CD4-positive, alpha-beta memory T cell (primary cell): ENCODE measurements around the gene ROCK1. TPM values are rescaled to one million over a fixed set of nuclear protein-coding genes. Genes with fewer than 3 reads are reported as not detected.

Experiments
- CTCF ChIA-PET: fragments of 350-600 bp; sonication (Branson Sonifier 250); formaldehyde crosslinking; loops from one replicate; lab custom pipeline; 2021; ENCODE audit warnings: inconsistent platforms; ENCODE audit not compliant: partially characterized antibody; lab: Charles Lee
- POLR2A ChIA-PET: fragments of 350-600 bp; sonication (Branson Sonifier 250); formaldehyde crosslinking; loops from one replicate; lab custom pipeline; 2021; ENCODE audit not compliant: partially characterized antibody; lab: Charles Lee
- DNase-seq, 5 donors: peaks; one replicate each; pipeline versions ENCODE4 v3.0.0 to v3.0.0-alpha.2; 2020 to 2022; ENCODE audit warnings: mixed read lengths in 1 of 5
- H3K27ac ChIP-seq: one replicate; pipeline ENCODE4 v1.7.0; 2013; ENCODE audit warnings: low read depth, low read length
- H3K27me3 ChIP-seq: 2 replicates; pipeline ENCODE4 v1.7.0; 2013; ENCODE audit warnings: mild to moderate bottlenecking, low read length, moderate library complexity; ENCODE audit not compliant: insufficient read depth
- H3K36me3 ChIP-seq: 2 replicates; pipeline ENCODE4 v1.7.0; 2013; ENCODE audit warnings: mild to moderate bottlenecking, low read length, moderate library complexity; ENCODE audit not compliant: insufficient read depth
- H3K4me1 ChIP-seq: 2 replicates; pipeline ENCODE4 v1.7.0; 2013; ENCODE audit warnings: mild to moderate bottlenecking, low read length, moderate library complexity; ENCODE audit not compliant: insufficient read depth
- H3K4me3 ChIP-seq, 2 donors: one replicate each; pipeline ENCODE4 v1.7.0; 2013; ENCODE audit warnings: low read length in 2 of 2, mild to moderate bottlenecking in 1 of 2
- H3K9me3 ChIP-seq, 2 donors: one replicate each; pipeline ENCODE4 v1.7.0; 2013; ENCODE audit warnings: low read length in 2 of 2, control low read depth in 1 of 2; ENCODE audit not compliant: control insufficient read depth in 1 of 2
- H3K27ac Mint-ChIP-seq, 7 donors: one replicate each; pipeline ENCODE4 v1.8.0; 2020 to 2021; ENCODE audit warnings: mixed read lengths in 7 of 7, mild to moderate bottlenecking in 6 of 7, inconsistent platforms in 3 of 7, moderate library complexity in 3 of 7
- H3K27me3 Mint-ChIP-seq, 2 donors: one replicate each; pipeline ENCODE4 v1.8.0; 2020 to 2021; ENCODE audit warnings: mixed read lengths in 2 of 2
- H3K36me3 Mint-ChIP-seq, 2 donors: one replicate each; pipeline ENCODE4 v1.8.0; 2020 to 2021; ENCODE audit warnings: mixed read lengths in 2 of 2, inconsistent platforms in 1 of 2, mild to moderate bottlenecking in 1 of 2
- H3K4me1 Mint-ChIP-seq, 4 donors: one replicate each; pipeline ENCODE4 v1.8.0; 2020 to 2021; ENCODE audit warnings: mixed read lengths in 4 of 4, mild to moderate bottlenecking in 1 of 4
- H3K4me3 Mint-ChIP-seq, 8 donors: one replicate each; pipeline ENCODE4 v1.8.0; 2020 to 2021; ENCODE audit warnings: mixed read lengths in 8 of 8, mild to moderate bottlenecking in 7 of 8, moderate library complexity in 6 of 8, inconsistent platforms in 3 of 8
- H3K9me3 Mint-ChIP-seq, 8 donors: one replicate each; pipeline ENCODE4 v1.8.0; 2020 to 2021; ENCODE audit warnings: mixed read lengths in 8 of 8, mild to moderate bottlenecking in 5 of 8, inconsistent platforms in 3 of 8, moderate library complexity in 1 of 8
- intact Hi-C: fragments of 100-400 bp; cut with micrococcal nuclease; formaldehyde crosslinking; loops from one replicate; pipeline ENCODE4 v1.15.1; 2023
- polyA plus RNA-seq, 2 donors: library from polyadenylated mRNA; unstranded; fragments of 300-500 nt; fragmentation: Illumina TruSeq; gene quantifications; one replicate each; pipeline ENCODE4 v1.2.3, GENCODE V29; 2021
- total RNA-seq, 2 experiments: library from RNA; stranded (reverse); gene quantifications; one replicate each; pipeline ENCODE4 v1.2.3, GENCODE V29; 2021

Gene ROCK1
- total and polyA plus RNA-seq, 4 experiments from 2014 or later = 13.0 to 82.8 (median 66.5) TPM

DNA sequence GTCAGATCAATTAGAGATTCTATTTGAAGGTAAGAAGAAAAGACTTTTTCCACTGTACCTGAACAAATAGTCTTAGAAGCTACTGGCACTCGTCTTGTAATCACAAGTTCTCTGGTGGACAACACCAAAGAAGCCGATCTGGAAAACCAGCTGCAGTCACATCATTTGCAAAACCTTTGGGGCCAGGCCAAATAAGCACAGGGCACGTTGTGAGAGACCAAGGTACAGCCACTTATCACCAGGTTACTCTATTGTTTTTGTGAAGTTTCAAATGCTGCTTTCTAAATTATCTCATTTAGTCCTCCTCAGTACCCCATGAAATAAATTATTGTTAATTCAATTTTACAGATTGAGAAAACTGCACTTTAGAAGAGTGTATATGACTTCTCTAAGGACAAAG is 18.5 kb downstream of the ROCK1 start:
- no peaks in the 10 kb centered on the region for H3K9me3 ChIP-seq
- H3K27ac ChIP-seq = no peak overlapping the region
- Mint-ChIP-seq H3K27ac (peak overlapping the region in 1 of 7 donors; percentile 9), H3K4me3 (peak overlapping the region in 4 of 8 donors; percentile 6 to 48 (median 24)), H3K9me3 (peaks cover 0 to 4% (median 0%) of the 10 kb centered on the region in 8 donors), H3K4me1 (peaks cover 47 to 85% (median 62%) of the 10 kb centered on the region in 4 donors), H3K27me3 (no peaks in the 10 kb centered on the region), H3K36me3 (peaks cover 23 to 24% of the 10 kb centered on the region in 2 donors)
- CTCF ChIA-PET = no interaction called here
- peaks cover 55% of the 10 kb centered on the region for H3K4me1 ChIP-seq
- no peaks in the 10 kb centered on the region for H3K27me3 ChIP-seq
- POLR2A ChIA-PET = no interaction called here
- H3K4me3 ChIP-seq = no peak overlapping the region
- no peaks in the 10 kb centered on the region for H3K36me3 ChIP-seq
- intact Hi-C loops = no loop called here
- no peak for DNase-seq

DNA sequence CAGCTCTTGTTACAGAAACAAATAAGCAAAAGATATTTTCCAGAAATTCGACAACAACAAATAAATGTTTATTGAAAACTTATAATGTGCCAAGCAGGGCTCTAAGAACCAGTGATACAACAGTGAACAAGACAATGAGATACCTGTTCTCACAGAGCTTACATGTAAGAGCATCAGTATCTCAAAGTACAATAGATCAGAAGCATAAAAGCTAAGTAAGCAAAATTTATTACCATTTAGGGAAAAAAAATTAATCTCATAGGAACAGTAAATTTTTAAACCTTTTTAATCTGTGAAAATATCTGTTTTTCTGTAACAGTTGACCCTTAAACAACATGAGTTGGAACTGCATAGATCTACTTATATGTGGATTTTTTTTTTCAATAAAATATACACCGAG is 20.9 kb downstream of the ROCK1 start:
- Histone ChIP-seq H3K27ac (no peak overlapping the region), H3K4me1 (peaks cover 58% of the 10 kb centered on the region), H3K27me3 (no peaks in the 10 kb centered on the region), H3K4me3 (no peak overlapping the region), H3K9me3 (no peaks in the 10 kb centered on the region), H3K36me3 (no peaks in the 10 kb centered on the region)
- intact Hi-C loops = no loop called here
- Mint-ChIP-seq H3K4me3 (peak overlapping the region in 1 of 8 donors; percentile 17), H3K4me1 (peaks cover 44 to 86% (median 62%) of the 10 kb centered on the region in 4 donors), H3K9me3 (peaks cover 0 to 7% (median 0%) of the 10 kb centered on the region in 8 donors), H3K36me3 (peaks cover 27 to 28% of the 10 kb centered on the region in 2 donors), H3K27me3 (no peaks in the 10 kb centered on the region), H3K27ac (peak overlapping the region in 3 of 7 donors; percentile 16 to 60 (median 59))
- ChIA-PET POLR2A (no interaction called here), CTCF (interaction anchor here (1.0 kb wide), 1 partner anchor 14 kb away, joined by 4 read pairs; no protein-coding TSS in a partner anchor)
- no peak for DNase-seq

- H3K4me1 ChIP-seq = peaks cover 78% of the 10 kb centered on the region
- H3K4me3 ChIP-seq = no peak overlapping the region
- no peaks in the 10 kb centered on the region for H3K27me3 ChIP-seq
- Mint-ChIP-seq H3K4me1 (peaks cover 62 to 92% (median 76%) of the 10 kb centered on the region in 4 donors), H3K27ac (peak overlapping the region in 1 of 7 donors; percentile 49), H3K36me3 (peaks cover 22 to 32% of the 10 kb centered on the region in 2 donors), H3K4me3 (peak overlapping the region in 6 of 8 donors; percentile 18 to 81 (median 54)), H3K9me3 (peaks cover 0 to 20% (median 7%) of the 10 kb centered on the region in 8 donors), H3K27me3 (no peaks in the 10 kb centered on the region)
- H3K27ac ChIP-seq = no peak overlapping the region
- intact Hi-C loops = no loop called here
- H3K36me3 ChIP-seq = no peaks in the 10 kb centered on the region
- ChIA-PET POLR2A (interaction anchor here (0.9 kb wide), 1 partner anchor 15 kb away, joined by 3 read pairs; no protein-coding TSS in a partner anchor), CTCF (no interaction called here)
- H3K9me3 ChIP-seq = no peaks in the 10 kb centered on the region
- no peak for DNase-seq
These were observed 25.9 kb downstream of the ROCK1 start for GRCh38 chr18:21085579-21086166.

DNA sequence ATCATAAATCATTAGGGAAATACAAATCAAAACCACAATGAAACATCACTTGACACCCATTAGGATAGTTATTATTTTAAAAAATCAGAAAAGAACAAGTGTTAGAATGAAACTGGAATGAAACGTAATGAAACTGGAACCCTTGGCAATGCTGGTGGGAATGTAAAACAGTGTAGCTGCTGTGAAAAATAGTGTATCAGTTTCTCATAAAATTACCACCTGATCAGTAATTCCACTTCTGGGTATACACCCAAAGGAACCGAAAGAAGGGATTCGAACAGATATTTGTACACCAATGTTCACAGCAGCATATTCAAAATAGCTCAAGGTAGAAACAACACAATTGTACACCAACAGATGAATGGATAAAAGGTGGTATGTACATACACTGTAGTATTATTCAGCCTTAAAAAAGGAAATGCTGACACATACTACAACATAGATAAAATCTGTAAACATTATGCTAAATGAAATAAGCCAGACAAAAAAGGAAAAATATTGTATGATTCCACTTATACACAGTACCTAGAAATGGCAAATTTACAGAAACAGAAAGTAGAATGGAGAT is 27.0 kb downstream of the ROCK1 start:
- intact Hi-C loops = no loop called here
- no peak for DNase-seq
- Mint-ChIP-seq H3K27ac (peak overlapping the region in 2 of 7 donors; percentile 21 to 35), H3K4me3 (peak overlapping the region in 6 of 8 donors; percentile 12 to 81 (median 46)), H3K27me3 (no peaks in the 10 kb centered on the region), H3K9me3 (peaks cover 0 to 21% (median 7%) of the 10 kb centered on the region in 8 donors), H3K4me1 (peaks cover 63 to 92% (median 76%) of the 10 kb centered on the region in 4 donors), H3K36me3 (peaks cover 16 to 41% of the 10 kb centered on the region in 2 donors)
- ChIA-PET POLR2A (interaction anchor here (1.1 kb wide), 1 partner anchor 9 kb away, joined by 3 read pairs; no protein-coding TSS in a partner anchor), CTCF (no interaction called here)
- Histone ChIP-seq H3K4me3 (no peak overlapping the region), H3K4me1 (peaks cover 79% of the 10 kb centered on the region), H3K27me3 (no peaks in the 10 kb centered on the region), H3K9me3 (no peaks in the 10 kb centered on the region), H3K27ac (no peak overlapping the region), H3K36me3 (no peaks in the 10 kb centered on the region)

- no peaks in the 10 kb centered on the region for H3K9me3 ChIP-seq
- H3K4me3 Mint-ChIP-seq = peak overlapping the region in 4 of 8 donors; percentile 25 to 66 (median 53)
- peaks cover 72 to 96% (median 87%) of the 10 kb centered on the region in 4 donors for H3K4me1 Mint-ChIP-seq
- CTCF ChIA-PET = no interaction called here
- H3K36me3 ChIP-seq = no peaks in the 10 kb centered on the region
- H3K27ac Mint-ChIP-seq = no peak overlapping the region
- H3K4me3 ChIP-seq = no peak overlapping the region
- peaks cover 90% of the 10 kb centered on the region for H3K4me1 ChIP-seq
- no peak overlapping the region for H3K27ac ChIP-seq
- no peak for DNase-seq
- H3K9me3 Mint-ChIP-seq = peaks cover 0 to 23% (median 7%) of the 10 kb centered on the region in 8 donors
- H3K27me3 Mint-ChIP-seq = no peaks in the 10 kb centered on the region
- no peaks in the 10 kb centered on the region for H3K27me3 ChIP-seq
- POLR2A ChIA-PET = no interaction called here
- intact Hi-C loops = no loop called here
- H3K36me3 Mint-ChIP-seq = peaks cover 14 to 41% of the 10 kb centered on the region in 2 donors
These were observed 28.6 kb downstream of the ROCK1 start for GRCh38 chr18:21083017-21083416.

DNA sequence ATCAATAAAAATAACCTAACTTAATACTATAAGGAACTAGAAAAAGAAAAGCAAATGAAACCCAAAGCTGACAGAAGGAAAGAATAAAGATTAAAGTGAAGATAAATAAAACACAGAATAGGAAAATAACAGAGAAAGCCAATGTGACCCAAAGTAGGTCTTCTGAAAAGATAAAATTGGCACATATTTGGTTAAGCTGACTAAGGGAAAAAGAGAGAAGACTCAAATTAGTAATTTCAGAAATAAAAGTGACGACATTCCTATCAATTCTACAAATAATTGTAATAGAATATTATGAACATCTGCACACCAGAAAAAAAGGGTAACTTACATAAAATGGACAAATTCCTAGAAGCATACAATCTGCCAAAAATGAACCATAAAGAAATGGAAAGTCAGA is 30.2 kb downstream of the ROCK1 start:
- intact Hi-C loops = no loop called here
- DNase-seq = no peak
- H3K4me3 ChIP-seq = no peak overlapping the region
- CTCF ChIA-PET = no interaction called here
- Mint-ChIP-seq H3K36me3 (peaks cover 11 to 37% of the 10 kb centered on the region in 2 donors), H3K27ac (peak overlapping the region in 1 of 7 donors; percentile 80), H3K4me1 (peaks cover 71 to 94% (median 84%) of the 10 kb centered on the region in 4 donors), H3K9me3 (peaks cover 0 to 16% (median 6%) of the 10 kb centered on the region in 8 donors), H3K27me3 (no peaks in the 10 kb centered on the region), H3K4me3 (peak overlapping the region in 4 of 8 donors; percentile 14 to 69 (median 52))
- H3K36me3 ChIP-seq = no peaks in the 10 kb centered on the region
- H3K4me1 ChIP-seq = peaks cover 93% of the 10 kb centered on the region
- POLR2A ChIA-PET = no interaction called here
- no peaks in the 10 kb centered on the region for H3K9me3 ChIP-seq
- H3K27ac ChIP-seq = no peak overlapping the region
- H3K27me3 ChIP-seq = no peaks in the 10 kb centered on the region

- H3K4me3 ChIP-seq = no peak overlapping the region
- H3K27ac ChIP-seq = no peak overlapping the region
- H3K9me3 ChIP-seq = no peaks in the 10 kb centered on the region
- no peak for DNase-seq
- ChIA-PET POLR2A (no interaction called here), CTCF (no interaction called here)
- peaks cover 93% of the 10 kb centered on the region for H3K4me1 ChIP-seq
- Mint-ChIP-seq H3K4me3 (peak overlapping the region in 5 of 8 donors; percentile 24 to 69 (median 50)), H3K4me1 (peaks cover 71 to 97% (median 85%) of the 10 kb centered on the region in 4 donors), H3K36me3 (peaks cover 8 to 37% of the 10 kb centered on the region in 2 donors), H3K27ac (peak overlapping the region in 2 of 7 donors; percentile 28 to 50), H3K9me3 (peaks cover 0 to 16% (median 6%) of the 10 kb centered on the region in 8 donors), H3K27me3 (no peaks in the 10 kb centered on the region)
- no peaks in the 10 kb centered on the region for H3K27me3 ChIP-seq
- intact Hi-C loops = no loop called here
- H3K36me3 ChIP-seq = no peaks in the 10 kb centered on the region
These were observed 31.0 kb downstream of the ROCK1 start for GRCh38 chr18:21080576-21080975.
